HCT116 (cell line): ENCODE results near the gene STARD8. TPM values are rescaled to one million over a fixed set of nuclear protein-coding genes. Genes with fewer than 3 reads are reported as not detected.

ENCODE experiments used
- ATAC-seq: fragments of 200-7000 bp; cut with Tn5 transposase; 2 replicates; pipeline ENCODE4 v1.9.1; 2020; ENCODE audit warnings: mild to moderate bottlenecking, moderate library complexity
- BruUV-seq: library from RNA; stranded (reverse); fragments of 400-500 nt; replicated peaks from 2 replicates; lab custom pipeline; 2021; lab: Mats Ljungman, UMichigan
- CTCF ChIA-PET: fragments of 300-600 bp; sonication (Branson Sonifier 250); formaldehyde crosslinking; loops from one replicate; lab custom pipeline; 2021; ENCODE audit warnings: antibody characterized with exemption; lab: Charles Lee
- POLR2A ChIA-PET: fragments of 300-600, 350-600 bp; sonication (Branson Sonifier 250); formaldehyde crosslinking; loops from one replicate; lab custom pipeline; 2021; ENCODE audit warnings: antibody characterized with exemption; lab: Charles Lee
- RAD21 ChIA-PET, 2 experiments: fragments of 300-600 bp; sonication (Branson Sonifier 250); formaldehyde crosslinking; loops; one replicate each; lab custom pipeline; 2023; ENCODE audit warnings: low total read pairs in 2 of 2; ENCODE audit not compliant: uncharacterized antibody in 2 of 2, unreplicated experiment in 2 of 2, low non-redundant PET in 1 of 2; lab: Charles Lee
- DNase-seq: peaks from one replicate; pipeline ENCODE4 v3.0.0-alpha.2; 2010; ENCODE audit warnings: low read depth, low spot score
- H2AFZ ChIP-seq: fragments of 200-600 bp; shearing (Covaris generic), sonication (generic); 2 replicates; pipeline ENCODE4 v1.6.1; 2017; ENCODE audit warnings: low read depth, mixed run types, mixed read lengths, antibody characterized with exemption, low read length; ENCODE audit not compliant: poor library complexity, severe bottlenecking
- H3K27ac ChIP-seq: 2 replicates; pipeline ENCODE4 v1.5.1; 2012; ENCODE audit warnings: low read depth, low read length
- H3K27me3 ChIP-seq: fragments of 200-600 bp; sonication (generic); 2 replicates; pipeline ENCODE4 v1.6.1; 2016; ENCODE audit warnings: mixed run types, low read length, mixed read lengths; ENCODE audit not compliant: insufficient read depth
- H3K36me3 ChIP-seq, 2 experiments: fragments of 200-500 bp in 1 of 2; fragments of 200-600 bp in 1 of 2; sonication (Bioruptor generic) in 1 of 2; sonication (generic) in 1 of 2; 2 replicates each; pipeline versions ENCODE4 v1.5.1 to v1.6.1; 2014 to 2016; ENCODE audit warnings: low read length in 2 of 2, inconsistent platforms in 1 of 2, mixed read lengths in 1 of 2, mixed run types in 1 of 2; ENCODE audit not compliant: insufficient read depth in 2 of 2, control insufficient read depth in 1 of 2
- H3K4me1 ChIP-seq, 2 experiments: fragments of 200-600 bp in 1 of 2; sonication (generic) in 1 of 2; 2 replicates each; pipeline versions ENCODE4 v1.5.1 to v1.6.1; 2012 to 2017; ENCODE audit warnings: low read length in 2 of 2, inconsistent platforms in 1 of 2, mild to moderate bottlenecking in 1 of 2, mixed read lengths in 1 of 2, mixed run types in 1 of 2, moderate library complexity in 1 of 2; ENCODE audit not compliant: insufficient read depth in 2 of 2, control insufficient read depth in 1 of 2
- H3K4me2 ChIP-seq: fragments of 200-600 bp; sonication (generic); 2 replicates; pipeline ENCODE4 v1.6.1; 2017; ENCODE audit warnings: mixed run types, low read length, mixed read lengths
- H3K4me3 ChIP-seq, 2 experiments: fragments of 200-600 bp in 1 of 2; sonication (generic) in 1 of 2; replicated peaks in 1 of 2; 2 replicates each; pipeline ENCODE4 v1.5.1; 2011 to 2016; ENCODE audit warnings: low read length in 2 of 2, control low read depth in 1 of 2, low read depth in 1 of 2, mild to moderate bottlenecking in 1 of 2, mixed read lengths in 1 of 2, mixed run types in 1 of 2
- H3K79me2 ChIP-seq: fragments of 200-600 bp; sonication (generic); 2 replicates; pipeline ENCODE4 v1.6.1; 2017; ENCODE audit warnings: mild to moderate bottlenecking, mixed run types, low read length, moderate library complexity, mixed read lengths; ENCODE audit not compliant: insufficient read depth
- H3K9ac ChIP-seq: fragments of 200-600 bp; sonication (generic); 2 replicates; pipeline ENCODE4 v1.6.1; 2016; ENCODE audit warnings: low read length, mixed read lengths
- H3K9me2 ChIP-seq: fragments of 200-600 bp; sonication (generic), shearing (Covaris generic); 2 replicates; pipeline ENCODE4 v1.6.1; 2017; ENCODE audit warnings: mixed run types, mild to moderate bottlenecking, moderate library complexity; ENCODE audit not compliant: insufficient read depth
- H3K9me3 ChIP-seq, 2 experiments: fragments of 200-500 bp in 1 of 2; fragments of 200-600 bp in 1 of 2; sonication (Bioruptor generic) in 1 of 2; sonication (generic) in 1 of 2; 2 replicates each; pipeline ENCODE4 v1.6.1; 2014 to 2017; ENCODE audit warnings: low read length in 2 of 2, mixed read lengths in 2 of 2, inconsistent platforms in 1 of 2, low read depth in 1 of 2, mild to moderate bottlenecking in 1 of 2, mixed run types in 1 of 2, moderate library complexity in 1 of 2; ENCODE audit not compliant: control insufficient read depth in 1 of 2, insufficient read depth in 1 of 2
- H4K20me1 ChIP-seq: fragments of 200-600 bp; sonication (generic), shearing (Covaris generic); 2 replicates; pipeline ENCODE4 v1.6.1; 2017; ENCODE audit warnings: mixed run types, mild to moderate bottlenecking, moderate library complexity; ENCODE audit not compliant: insufficient read depth
- ATF3 ChIP-seq: IDR thresholded peaks from 2 replicates; pipeline ENCODE4 v1.6.1; 2012
- CTCF ChIP-seq, 3 experiments: fragments of 200-600 bp in 1 of 3; sonication (generic) in 1 of 3; IDR thresholded peaks in 2 of 3; conservative IDR thresholded peaks in 1 of 3; 2 replicates each; pipeline ENCODE4 v1.5.1; 2012 to 2017; ENCODE audit warnings: low read depth in 2 of 3, low read length in 2 of 3, antibody characterized with exemption in 1 of 3, borderline replicate concordance in 1 of 3, control low read depth in 1 of 3, mild to moderate bottlenecking in 1 of 3, mixed read lengths in 1 of 3, mixed run types in 1 of 3, moderate library complexity in 1 of 3; ENCODE audit not compliant: insufficient read depth in 1 of 3
- ELF1 ChIP-seq: IDR thresholded peaks from 2 replicates; pipeline ENCODE4 v1.6.1; 2012; ENCODE audit warnings: low read depth, borderline replicate concordance
- EZH2 ChIP-seq: fragments of 200-600 bp; sonication (generic); IDR thresholded peaks from 2 replicates; pipeline ENCODE4 v1.6.1; 2017; ENCODE audit warnings: antibody characterized with exemption, mixed run types
- JUND ChIP-seq: IDR thresholded peaks from 2 replicates; pipeline ENCODE4 v1.6.1; 2012
- MAX ChIP-seq: IDR thresholded peaks from 2 replicates; pipeline ENCODE4 v1.6.1; 2012
- REST ChIP-seq: IDR thresholded peaks from 2 replicates; pipeline ENCODE4 v1.6.1; 2012; ENCODE audit warnings: low read depth
- SP1 ChIP-seq: IDR thresholded peaks from 2 replicates; pipeline ENCODE4 v1.6.1; 2012; ENCODE audit warnings: low read depth
- SRF ChIP-seq: IDR thresholded peaks from 2 replicates; pipeline ENCODE4 v1.6.1; 2012; ENCODE audit warnings: low read depth
- ZFX ChIP-seq: fragments of 450-650 bp; IDR thresholded peaks from 2 replicates; pipeline ENCODE4 v1.6.1; 2017
- intact Hi-C: fragments of 100-400 bp; cut with micrococcal nuclease; formaldehyde crosslinking; loops from 2 replicates; pipeline ENCODE4 v1.10.0; 2022
- total RNA-seq: library from RNA; stranded (reverse); gene quantifications from one replicate; pipeline ENCODE4 v1.2.1, GENCODE V29; 2021; ENCODE audit not compliant: unreplicated experiment

The STARD8 gene
- total RNA-seq, 1 experiment from 2014 or later, result 5.4 TPM

GRCh38 chrX:68633981-68634380 is 13.5 kb upstream of the STARD8 start:
- H3K9me3 ChIP-seq, result no peaks in the 10 kb centered on the region
- ChIA-PET POLR2A (no interaction called here), RAD21 (no interaction called here), CTCF (no interaction called here)
- H2AFZ ChIP-seq, result no peak overlapping the region
- no peaks in the 10 kb centered on the region for H3K27me3 ChIP-seq
- no peaks in the 10 kb centered on the region for H3K9me2 ChIP-seq
- no peak overlapping the region for H3K27ac ChIP-seq
- ATAC-seq, result no peak
- DNase-seq, result no peak
- H4K20me1 ChIP-seq, result no peaks in the 10 kb centered on the region
- H3K4me3 ChIP-seq, result no peak overlapping the region
- no peaks in the 10 kb centered on the region for H3K36me3 ChIP-seq
- H3K4me1 ChIP-seq, result no peaks in the 10 kb centered on the region
- H3K79me2 ChIP-seq, result no peaks in the 10 kb centered on the region
- no TSS peak for BruUV-seq
- no peak overlapping the region for H3K4me2 ChIP-seq
- H3K9ac ChIP-seq, result no peak overlapping the region
- no peak for TF ChIP-seq REST
- intact Hi-C loops, result no loop called here

- no peak for TF ChIP-seq ELF1
- TF ChIP-seq SRF, result no peak
- no peak for TF ChIP-seq JUND
- TF ChIP-seq SP1, result no peak
- TF ChIP-seq ATF3, result no peak
- no peak for TF ChIP-seq CTCF (IDR thresholded peaks at IDR 0.05 in 2 of 3, conservative IDR thresholded peaks at IDR 0.05 in 1 of 3; ENCODE audit: borderline replicate concordance in 1 of 3, insufficient read depth in 1 of 3, low read depth in 2 of 3, low read length in 2 of 3)
- no peak for TF ChIP-seq EZH2
- no peak for TF ChIP-seq MAX
- no peak for TF ChIP-seq ZFX
- TF ChIP-seq, all 23 proteins: peak for 0
- Histone ChIP-seq H3K9me2 (no peaks in the 10 kb centered on the region), H4K20me1 (no peaks in the 10 kb centered on the region), H3K79me2 (no peaks in the 10 kb centered on the region), H3K36me3 (no peaks in the 10 kb centered on the region), H3K9me3 (no peaks in the 10 kb centered on the region), H3K4me1 (no peaks in the 10 kb centered on the region), H3K4me3 (no peak overlapping the region), H3K27me3 (no peaks in the 10 kb centered on the region), H3K4me2 (no peak overlapping the region), H2AFZ (no peak overlapping the region), H3K9ac (no peak overlapping the region), H3K27ac (no peak overlapping the region)
- intact Hi-C loops, result no loop called here
- ATAC-seq, result no peak
- CTCF ChIA-PET, result no interaction called here
- DNase-seq, result no peak
- RAD21 ChIA-PET, result no interaction called here
- POLR2A ChIA-PET, result no interaction called here
- BruUV-seq, result no TSS peak
Measured at GRCh38 chrX:68634649-68635227, 12.7 kb upstream of the STARD8 start.
